ENCODE data around the gene SLC8A2. TPM values are rescaled to one million over a fixed set of nuclear protein-coding genes. Genes with fewer than 3 reads are reported as not detected.

Gene SLC8A2
- total RNA-seq, 1 donor from 2014 or later, result 0.30 TPM

- Histone ChIP-seq H3K9me3 (replicated peaks) (no peaks in the 10 kb centered on the region), H3K4me1 (peaks cover 24% of the 10 kb centered on the region), H3K36me3 (peaks cover 49% of the 10 kb centered on the region), H3K27me3 (ENCODE audit: low read depth) (peaks cover 9% of the 10 kb centered on the region), H3K4me3 (no peak overlapping the region), H3K27ac (replicated peaks) (no peak overlapping the region)
- intact Hi-C loops (cut with micrococcal nuclease), result no loop called here
- no peak for DNase-seq
- TF ChIP-seq CTCF (IDR thresholded peaks at IDR 0.05; ENCODE audit: borderline replicate concordance), result no peak
Observed at GRCh38 chr19:47381121-47381520, 90.6 kb downstream of the SLC8A2 start.

GRCh38 chr19:47380559-47380958 lies 91.1 kb downstream of the SLC8A2 start:
- Histone ChIP-seq H3K4me3 (no peak overlapping the region), H3K27ac (replicated peaks) (no peak overlapping the region), H3K27me3 (ENCODE audit: low read depth) (peaks cover 6% of the 10 kb centered on the region), H3K9me3 (replicated peaks) (no peaks in the 10 kb centered on the region), H3K36me3 (peaks cover 55% of the 10 kb centered on the region), H3K4me1 (peaks cover 25% of the 10 kb centered on the region)
- no peak for DNase-seq
- intact Hi-C loops (cut with micrococcal nuclease), result no loop called here
- no peak for TF ChIP-seq CTCF (IDR thresholded peaks at IDR 0.05; ENCODE audit: borderline replicate concordance)

GRCh38 chr19:47379381-47379938 lies 92.2 kb downstream of the SLC8A2 start:
- H3K4me1 ChIP-seq, result peaks cover 25% of the 10 kb centered on the region

GRCh38 chr19:47378246-47378645 lies 93.4 kb downstream of the SLC8A2 start:
- Histone ChIP-seq H3K36me3 (peaks cover 78% of the 10 kb centered on the region), H3K27me3 (ENCODE audit: low read depth) (no peaks in the 10 kb centered on the region), H3K27ac (replicated peaks) (peak overlapping the region; percentile 89), H3K4me1 (peaks cover 19% of the 10 kb centered on the region), H3K4me3 (no peak overlapping the region), H3K9me3 (replicated peaks) (no peaks in the 10 kb centered on the region)
- no peak for DNase-seq
- intact Hi-C loops (cut with micrococcal nuclease), result no loop called here
- no peak for TF ChIP-seq CTCF (IDR thresholded peaks at IDR 0.05; ENCODE audit: borderline replicate concordance)

More at GRCh38 chr19:47379381-47379938, 92.2 kb downstream of the SLC8A2 start:
- TF ChIP-seq CTCF (IDR thresholded peaks at IDR 0.05; ENCODE audit: borderline replicate concordance), result no peak
- Histone ChIP-seq H3K9me3 (replicated peaks) (no peaks in the 10 kb centered on the region), H3K4me3 (no peak overlapping the region), H3K27ac (replicated peaks) (no peak overlapping the region), H3K27me3 (ENCODE audit: low read depth) (no peaks in the 10 kb centered on the region), H3K36me3 (peaks cover 66% of the 10 kb centered on the region)
- intact Hi-C loops (cut with micrococcal nuclease), result no loop called here
- DNase-seq, result no peak

Other genes with a start within 250 kb of the SLC8A2 start
- 3.9 TPM for gene BBC3, start 240.7 kb downstream of the SLC8A2 start, total RNA-seq
- 21.6 TPM for gene CCDC9, start 215.4 kb downstream of the SLC8A2 start, total RNA-seq
- gene INAFM1, start 197.0 kb downstream of the SLC8A2 start, total RNA-seq, result 12.2 TPM
- gene C5AR1, start 162.0 kb downstream of the SLC8A2 start, total RNA-seq, result 3.9 TPM
- 0.38 TPM for gene C5AR2, start 139.7 kb downstream of the SLC8A2 start, total RNA-seq
- 8.1 TPM for gene DHX34, start 122.6 kb downstream of the SLC8A2 start, total RNA-seq
- 3.2 TPM for gene MEIS3, start 52.4 kb downstream of the SLC8A2 start, total RNA-seq
- gene KPTN, start 12.3 kb upstream of the SLC8A2 start, total RNA-seq, result 10.9 TPM
- gene NAPA, start 43.2 kb upstream of the SLC8A2 start, total RNA-seq, result 120 TPM
- 0.99 TPM for gene ZNF541, start 101.3 kb upstream of the SLC8A2 start, total RNA-seq
- 7.8 TPM for gene BICRA, start 137.2 kb upstream of the SLC8A2 start, total RNA-seq
- gene EHD2, start 241.5 kb upstream of the SLC8A2 start, total RNA-seq, result 48.2 TPM